Suprapubic skin (tissue), 4 donors: ENCODE measurements around the gene PPP2R3A. TPM values are rescaled to one million over a fixed set of nuclear protein-coding genes. Genes with fewer than 3 reads are reported as not detected.
"Not testable (repeated sequence)": the region's sequence is repeated elsewhere in the genome, so short reads cannot be mapped to it uniquely, and the experiment has no call there.

Experiments used
- DNase-seq, 2 donors: peaks; one replicate each; pipeline ENCODE4 v3.0.0-alpha.2; 2019; ENCODE audit warnings: low spot score in 2 of 2
- H3K27ac ChIP-seq: fragments of 200-600 bp; sonication (generic); one replicate; pipeline ENCODE4 v1.5.1; 2019
- H3K27me3 ChIP-seq: fragments of 200-600 bp; sonication (generic); one replicate; pipeline ENCODE4 v1.5.1; 2019
- H3K36me3 ChIP-seq: fragments of 200-600 bp; sonication (generic); one replicate; pipeline ENCODE4 v1.5.1; 2019
- H3K4me1 ChIP-seq: fragments of 200-600 bp; sonication (generic); one replicate; pipeline ENCODE4 v1.5.1; 2019
- H3K4me3 ChIP-seq: fragments of 200-600 bp; sonication (generic); one replicate; pipeline ENCODE4 v1.5.1; 2019; ENCODE audit warnings: mild to moderate bottlenecking
- H3K9me3 ChIP-seq: fragments of 200-600 bp; sonication (generic); one replicate; pipeline ENCODE4 v1.5.1; 2019
- EP300 ChIP-seq: sonication (generic); formaldehyde crosslinking; IDR thresholded peaks from one replicate; pipeline ENCODE4 v1.6.1; 2017; ENCODE audit warnings: antibody characterized with exemption
- POLR2A ChIP-seq, 2 donors: fragments of 450-650 bp; IDR thresholded peaks; one replicate each; pipeline ENCODE4 v1.6.1; 2017; ENCODE audit warnings: antibody characterized with exemption in 2 of 2, mild to moderate bottlenecking in 2 of 2, moderate library complexity in 2 of 2
- POLR2AphosphoS5 ChIP-seq, 3 donors: sonication (generic); formaldehyde crosslinking; IDR thresholded peaks; one replicate each; pipeline ENCODE4 v1.6.1; 2017; ENCODE audit warnings: antibody characterized with exemption in 3 of 3
- WGBS: methylation state at CpG from one replicate; pipeline ENCODE4 v1.1.5; 2018; 5-methylcytosine and 5-hydroxymethylcytosine counted together
- total RNA-seq, 4 donors: library from RNA; depleted of rRNA; stranded (reverse); fragments of >200 nt; gene quantifications; one replicate each; pipeline ENCODE4 v1.1.0, GENCODE V29; 2016
- TF ChIP-seq, protein P1 (sequence below), 2 donors: fragments of 200-600 bp in 1 of 2; fragments of 450-650 bp in 1 of 2; sonication (generic) in 1 of 2; IDR thresholded peaks; one replicate each; pipeline ENCODE4 v1.5.1; 2016 to 2019; ENCODE audit warnings: antibody characterized with exemption in 2 of 2, mild to moderate bottlenecking in 1 of 2, moderate library complexity in 1 of 2

The PPP2R3A gene
- total RNA-seq, 4 donors from 2014 or later: 51.2 to 71.7 (median 52.9) TPM

DNA sequence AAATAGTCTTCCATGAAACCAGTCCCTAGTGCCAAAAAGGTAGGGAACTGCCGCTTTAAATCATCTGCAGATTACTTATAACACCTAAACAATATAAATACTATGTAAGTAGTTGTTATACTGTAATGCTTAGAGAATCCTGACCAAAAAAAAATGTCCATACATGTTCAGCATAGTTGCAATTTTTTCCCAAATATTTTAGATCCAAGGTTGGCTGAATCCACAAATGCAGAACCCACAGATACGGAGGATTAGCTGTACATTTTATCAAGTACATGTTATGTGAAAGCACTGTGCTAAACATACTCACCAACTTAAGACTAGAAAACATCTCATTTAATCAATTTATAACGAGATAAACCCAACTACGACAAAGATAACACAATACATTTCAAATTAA, 221.3 kb downstream of the PPP2R3A start:
- Histone ChIP-seq H3K4me3 (no peak overlapping the region), H3K27ac (no peak overlapping the region), H3K36me3 (no peaks in the 10 kb centered on the region), H3K9me3 (no peaks in the 10 kb centered on the region), H3K27me3 (no peaks in the 10 kb centered on the region), H3K4me1 (peaks cover 78% of the 10 kb centered on the region)
- WGBS: 71% methylated on average over 4 of the region's 4 CpGs
- DNase-seq: no peak
- TF ChIP-seq POLR2AphosphoS5 (IDR thresholded peaks at IDR 0.05) (no peak), POLR2A (IDR thresholded peaks at IDR 0.05) (no peak), EP300 (no peak)
- TF ChIP-seq, protein P1, sequence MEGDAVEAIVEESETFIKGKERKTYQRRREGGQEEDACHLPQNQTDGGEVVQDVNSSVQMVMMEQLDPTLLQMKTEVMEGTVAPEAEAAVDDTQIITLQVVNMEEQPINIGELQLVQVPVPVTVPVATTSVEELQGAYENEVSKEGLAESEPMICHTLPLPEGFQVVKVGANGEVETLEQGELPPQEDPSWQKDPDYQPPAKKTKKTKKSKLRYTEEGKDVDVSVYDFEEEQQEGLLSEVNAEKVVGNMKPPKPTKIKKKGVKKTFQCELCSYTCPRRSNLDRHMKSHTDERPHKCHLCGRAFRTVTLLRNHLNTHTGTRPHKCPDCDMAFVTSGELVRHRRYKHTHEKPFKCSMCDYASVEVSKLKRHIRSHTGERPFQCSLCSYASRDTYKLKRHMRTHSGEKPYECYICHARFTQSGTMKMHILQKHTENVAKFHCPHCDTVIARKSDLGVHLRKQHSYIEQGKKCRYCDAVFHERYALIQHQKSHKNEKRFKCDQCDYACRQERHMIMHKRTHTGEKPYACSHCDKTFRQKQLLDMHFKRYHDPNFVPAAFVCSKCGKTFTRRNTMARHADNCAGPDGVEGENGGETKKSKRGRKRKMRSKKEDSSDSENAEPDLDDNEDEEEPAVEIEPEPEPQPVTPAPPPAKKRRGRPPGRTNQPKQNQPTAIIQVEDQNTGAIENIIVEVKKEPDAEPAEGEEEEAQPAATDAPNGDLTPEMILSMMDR (IDR thresholded peaks at IDR 0.05): no peak

DNA sequence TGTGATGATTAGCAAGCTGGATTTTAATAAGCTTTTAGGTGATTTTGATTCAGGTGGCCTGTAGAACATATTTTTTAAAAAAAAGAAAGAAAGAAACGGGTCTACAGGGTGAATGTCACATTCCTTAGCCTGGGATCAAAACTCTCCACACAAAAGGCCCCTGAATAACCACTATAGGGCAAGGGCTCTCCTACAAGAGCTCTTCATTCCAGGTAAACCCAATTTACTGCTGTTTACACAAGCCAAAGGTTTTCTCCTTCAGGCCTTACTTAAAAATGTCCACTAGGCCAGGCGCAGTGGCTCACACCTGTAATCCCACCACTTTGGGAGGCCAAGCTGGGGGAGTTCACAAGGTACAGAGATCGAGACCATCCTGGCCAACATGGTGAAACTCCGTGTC, 222.3 kb downstream of the PPP2R3A start:
- DNase-seq: no peak

GRCh38 chr3:136189043-136189442, 223.5 kb downstream of the PPP2R3A start:
- WGBS: 79% methylated on average over 5 of the region's 5 CpGs
- DNase-seq: no peak
- Histone ChIP-seq H3K27me3 (no peaks in the 10 kb centered on the region), H3K36me3 (no peaks in the 10 kb centered on the region), H3K27ac (no peak overlapping the region), H3K4me1 (peaks cover 83% of the 10 kb centered on the region), H3K4me3 (no peak overlapping the region), H3K9me3 (no peaks in the 10 kb centered on the region)
- TF ChIP-seq POLR2AphosphoS5 (IDR thresholded peaks at IDR 0.05): no peak
- TF ChIP-seq, protein P1 (IDR thresholded peaks at IDR 0.05): no peak
- TF ChIP-seq EP300: no peak
- no peak for TF ChIP-seq POLR2A (IDR thresholded peaks at IDR 0.05)

More for the DNA sequence above, 222.3 kb downstream of the PPP2R3A start:
- H3K4me1 ChIP-seq: peaks cover 81% of the 10 kb centered on the region
- H3K27ac ChIP-seq: no peak overlapping the region
- no peaks in the 10 kb centered on the region for H3K27me3 ChIP-seq
- TF ChIP-seq EP300 (no peak), POLR2AphosphoS5 (IDR thresholded peaks at IDR 0.05) (no peak)
- TF ChIP-seq, protein P1 (IDR thresholded peaks at IDR 0.05): no peak
- no peaks in the 10 kb centered on the region for H3K9me3 ChIP-seq
- no peak overlapping the region for H3K4me3 ChIP-seq
- WGBS: 67% methylated on average over 4 of the region's 4 CpGs
- H3K36me3 ChIP-seq: no peaks in the 10 kb centered on the region

DNA sequence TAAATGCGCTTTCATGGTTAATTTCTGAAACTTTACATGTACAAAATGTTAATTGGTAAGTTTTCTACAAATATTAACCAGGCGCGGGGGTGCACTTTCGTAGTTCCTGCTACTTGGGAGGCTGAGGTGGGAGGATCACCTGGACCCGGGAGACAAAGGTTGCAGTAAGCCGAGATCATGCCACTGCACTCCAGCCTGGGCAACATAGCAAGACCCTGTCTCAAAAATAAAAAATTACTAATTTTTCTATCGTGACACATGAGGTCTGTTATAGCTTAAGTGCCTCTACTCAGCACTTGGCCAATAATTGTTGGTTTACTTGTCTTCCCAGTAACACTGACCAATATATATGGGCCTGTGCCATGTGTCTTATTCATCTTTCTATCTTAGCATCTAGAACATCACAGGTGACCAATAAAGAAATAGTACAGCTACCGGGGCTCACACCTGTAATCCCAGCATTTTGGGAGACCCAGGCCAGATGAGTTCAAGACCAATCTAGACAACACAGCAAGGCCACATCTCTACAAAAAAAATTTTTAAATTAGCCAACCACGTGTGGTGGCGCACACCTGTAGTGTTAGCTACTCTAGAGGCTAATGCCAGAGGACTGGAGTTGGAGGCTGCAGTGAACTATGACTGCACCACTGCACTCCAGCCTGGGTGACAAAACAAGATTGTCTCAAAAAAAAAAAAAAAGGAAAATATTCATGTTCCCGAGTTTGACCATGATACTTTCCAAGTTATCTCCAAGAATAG, 224.5 kb downstream of the PPP2R3A start:
- Histone ChIP-seq H3K36me3 (no peaks in the 10 kb centered on the region), H3K4me3 (no peak overlapping the region), H3K27ac (no peak overlapping the region), H3K9me3 (no peaks in the 10 kb centered on the region), H3K4me1 (peaks cover 79% of the 10 kb centered on the region), H3K27me3 (no peaks in the 10 kb centered on the region)
- TF ChIP-seq, protein P1 (IDR thresholded peaks at IDR 0.05): no peak
- no peak for TF ChIP-seq POLR2AphosphoS5 (IDR thresholded peaks at IDR 0.05)
- no peak for TF ChIP-seq POLR2A (IDR thresholded peaks at IDR 0.05)
- TF ChIP-seq EP300: no peak
- WGBS: 90% methylated on average over 11 of the region's 11 CpGs
- no peak for DNase-seq

DNA sequence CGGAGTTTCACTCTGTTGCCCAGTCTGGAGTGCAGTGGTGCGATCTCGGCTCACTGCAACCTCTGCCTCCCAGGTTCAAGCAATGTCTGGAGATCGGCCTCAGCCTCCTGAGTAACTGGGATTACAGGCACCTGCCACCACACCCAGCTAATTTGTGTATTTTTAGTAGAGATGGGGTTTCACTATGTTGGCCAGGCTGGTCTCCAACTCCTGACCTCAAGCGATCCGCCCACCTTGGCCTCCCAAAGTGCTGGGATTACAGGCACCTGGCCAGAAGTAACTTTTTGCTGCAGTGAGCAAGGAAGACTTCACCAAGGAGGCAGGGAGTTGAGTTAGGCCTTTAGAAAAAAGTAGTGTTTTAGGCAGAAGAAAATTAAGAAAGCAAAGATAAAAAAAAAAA, 226.7 kb downstream of the PPP2R3A start:
- WGBS: 18% methylated on average over 6 of the region's 6 CpGs

More for the DNA sequence above, 226.7 kb downstream of the PPP2R3A start:
- H3K27me3 ChIP-seq, DNase-seq, H3K36me3 ChIP-seq, H3K9me3 ChIP-seq, H3K27ac ChIP-seq: not testable (repeated sequence)
- H3K4me3 ChIP-seq: peak overlapping the region; percentile 71
- peaks cover 64% of the 10 kb centered on the region for H3K4me1 ChIP-seq
